ENCODE data around the gene KISS1.

KISS1 gene

GRCh38 chr1:204217648-204218000 lies 21.3 kb upstream of the KISS1 start:
- FAIRE-seq, result no peak

- no peak for FAIRE-seq
Measured at GRCh38 chr1:204216880-204217647, 20.8 kb upstream of the KISS1 start.

DNA sequence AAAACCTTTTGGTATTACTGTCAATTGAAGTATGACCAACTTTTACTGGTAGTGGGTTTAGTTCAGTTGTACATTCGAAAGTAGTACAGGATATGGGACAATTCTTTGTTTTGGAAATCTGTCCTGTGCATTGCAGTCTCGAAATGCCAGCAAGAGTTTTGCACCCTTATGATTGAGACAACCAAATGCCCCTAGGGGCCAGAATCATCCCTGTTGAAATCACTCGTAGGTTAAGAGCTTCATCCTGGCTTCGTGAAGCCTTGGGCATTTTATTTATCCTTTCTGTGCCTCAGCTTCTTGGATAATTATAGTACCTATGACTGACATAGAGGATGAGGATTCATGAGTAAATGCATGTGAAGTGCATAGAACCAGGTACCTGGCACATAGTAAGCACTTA lies 19.9 kb upstream of the KISS1 start:
- FAIRE-seq, result no peak

DNA sequence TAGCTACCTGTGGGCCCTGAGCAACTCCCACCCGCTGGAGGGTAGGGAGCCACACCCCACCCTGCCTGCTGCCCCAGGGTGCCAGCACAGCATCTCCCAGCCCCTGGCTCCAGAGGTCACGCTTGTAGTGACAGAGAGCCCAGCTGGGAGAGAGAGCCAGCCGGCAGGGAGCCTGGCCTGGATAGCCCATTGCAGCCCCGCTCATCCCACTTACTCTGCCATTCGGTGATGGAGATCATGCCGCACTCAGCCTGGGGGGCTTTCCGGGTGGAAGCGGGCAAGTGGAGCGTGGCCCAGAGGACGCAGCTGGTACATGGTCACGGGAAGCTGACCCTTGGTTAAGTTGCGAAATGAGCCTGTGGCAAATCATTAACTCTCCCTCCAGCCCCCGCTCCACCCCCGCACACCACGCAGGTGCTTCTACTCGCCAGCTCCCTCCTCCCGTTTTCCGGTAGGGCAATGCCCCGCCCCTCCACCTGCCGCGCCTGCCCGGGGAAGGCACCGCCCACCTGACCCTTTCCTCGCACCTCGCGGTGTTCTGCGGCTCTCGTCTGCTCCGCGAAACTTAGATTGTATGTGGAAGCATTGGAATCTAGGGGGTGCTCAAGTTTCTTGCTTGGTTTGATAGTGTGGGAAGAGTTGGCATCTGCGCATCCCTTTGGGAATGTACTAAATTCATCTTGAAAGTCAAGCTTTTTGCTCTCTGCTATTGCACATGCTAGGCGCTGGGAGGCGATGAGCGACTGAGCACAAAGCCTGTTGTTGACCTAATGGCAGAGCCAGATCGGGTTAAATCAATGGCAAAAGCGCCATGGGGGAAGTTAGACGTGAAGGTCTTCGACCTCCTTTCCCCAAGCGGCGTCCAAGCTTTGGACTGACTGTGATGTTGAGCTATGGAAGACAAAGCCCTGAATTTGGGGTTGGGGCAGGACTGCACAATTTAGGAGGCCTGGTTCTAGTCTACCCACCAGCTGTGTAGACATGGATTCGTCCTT lies 17.7 kb upstream of the KISS1 start, which contains the start of gene GOLT1A:
GOLT1A (minus strand) TSS at position 321 of the 995 bp plus-strand sequence; CDS start at position 239, 82 bp downstream.
- FAIRE-seq, result no peak

GRCh38 chr1:204212715-204213114 lies 16.4 kb upstream of the KISS1 start:
- FAIRE-seq, result no peak

DNA sequence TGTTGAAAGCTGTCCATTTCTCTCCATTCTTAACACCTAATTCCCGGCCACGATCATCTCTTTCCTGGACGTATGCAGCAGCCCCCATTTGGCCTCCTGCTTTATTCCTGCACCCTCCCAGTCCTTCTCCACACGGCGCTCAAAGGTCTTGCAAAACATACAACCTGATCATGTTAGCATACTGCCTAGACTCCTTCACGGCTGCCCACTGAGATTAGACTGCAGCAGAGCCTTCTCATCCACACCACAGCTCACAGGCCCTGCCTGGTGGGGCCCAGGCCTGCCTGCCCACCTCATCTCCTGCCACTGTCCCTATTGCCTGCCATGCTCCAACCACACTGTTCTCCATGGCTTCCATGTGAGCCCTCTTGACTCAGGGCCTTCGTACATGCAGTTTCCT lies 14.8 kb upstream of the KISS1 start:
- FAIRE-seq, result no peak

- no peak for FAIRE-seq
Measured at GRCh38 chr1:204207136-204207616, 10.9 kb upstream of the KISS1 start.

DNA sequence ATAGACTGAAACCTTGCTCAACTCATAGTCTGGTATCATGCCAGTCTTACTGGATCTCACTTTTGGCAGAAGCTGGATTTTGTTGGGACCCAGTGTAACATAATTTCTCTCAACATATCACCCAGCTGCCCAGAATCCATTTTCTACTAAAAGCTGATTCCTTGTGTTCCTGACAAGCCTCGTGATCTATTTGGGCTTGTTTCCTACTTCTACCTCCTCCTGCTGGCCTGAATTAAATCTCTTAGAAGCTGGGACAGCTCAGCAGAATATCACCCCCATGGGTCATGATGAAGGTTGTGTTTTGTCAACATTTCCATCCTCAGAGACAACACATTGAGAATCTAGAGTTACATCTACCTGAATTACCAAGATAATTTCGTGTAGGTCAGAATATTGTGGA lies 9.8 kb upstream of the KISS1 start:
- no peak for FAIRE-seq

DNA sequence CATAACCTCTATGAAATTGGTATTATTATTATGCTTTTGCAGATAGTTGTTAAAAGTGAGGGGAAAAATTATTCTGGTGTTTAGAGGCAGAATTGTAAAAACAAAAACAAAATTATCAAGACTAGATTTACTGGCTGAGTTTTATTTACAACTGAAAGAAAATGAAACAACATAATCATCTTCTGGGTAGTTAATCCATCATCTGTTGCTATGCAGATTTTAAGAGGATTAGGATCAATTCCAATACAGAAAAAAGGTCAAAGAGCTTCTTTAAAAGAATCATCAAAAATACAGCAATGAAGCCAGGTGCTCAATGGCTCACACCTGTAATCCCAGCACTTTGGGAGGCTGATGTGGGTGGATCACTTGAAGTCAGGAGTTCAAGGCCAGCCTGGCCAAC lies 9.2 kb upstream of the KISS1 start:
- FAIRE-seq, result no peak

GRCh38 chr1:204204944-204205343 lies 8.7 kb upstream of the KISS1 start:
- no peak for FAIRE-seq

DNA sequence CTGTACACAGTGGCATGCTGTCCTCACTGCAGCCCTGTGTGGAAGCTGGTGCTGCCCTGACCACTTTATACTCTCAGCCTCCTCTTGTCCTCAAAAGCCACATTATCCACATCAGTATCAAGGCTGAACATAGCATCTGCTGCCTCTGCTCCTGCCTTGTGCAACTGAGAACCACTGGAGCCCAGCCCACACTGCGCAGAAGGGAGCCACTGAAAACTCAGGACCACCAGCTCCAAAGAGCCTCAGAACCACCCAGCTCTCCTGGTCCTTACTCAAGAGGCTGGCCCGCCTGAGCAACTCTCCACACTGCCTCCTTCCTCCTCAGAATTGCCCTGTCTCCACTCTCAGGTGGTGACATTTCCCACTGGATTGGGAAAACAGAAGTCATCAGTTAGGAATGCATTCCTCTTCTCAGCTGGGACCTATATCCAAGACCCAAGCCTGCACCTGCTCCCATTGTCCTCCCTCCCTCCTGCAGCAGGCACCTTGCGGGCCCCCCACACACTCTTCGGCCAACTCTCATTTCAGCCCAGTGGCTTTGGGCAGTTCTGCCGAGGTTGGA lies 7.0 kb upstream of the KISS1 start:
- FAIRE-seq, result no peak

DNA sequence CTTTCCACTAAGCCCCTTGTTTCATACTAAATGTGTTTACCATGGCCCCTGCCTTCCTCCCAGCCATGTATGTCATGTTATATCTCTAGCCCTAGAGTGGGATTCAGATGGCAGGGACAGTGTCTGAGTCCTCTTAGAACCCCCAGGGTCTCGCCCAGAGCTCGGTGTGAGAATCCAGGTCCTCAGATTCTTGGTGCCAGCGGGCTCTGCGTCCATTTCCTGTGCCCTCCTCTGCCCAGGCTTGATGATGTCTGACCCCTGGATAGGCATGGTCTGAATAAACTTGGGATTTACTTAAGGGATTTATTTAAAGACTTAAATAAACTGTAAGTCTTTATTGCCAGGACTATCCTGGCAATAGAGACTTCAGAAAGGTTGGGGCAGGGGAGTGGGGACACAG lies 6.2 kb upstream of the KISS1 start:
- no peak for FAIRE-seq

- FAIRE-seq, result no peak
Measured at GRCh38 chr1:204201348-204202040, 5.2 kb upstream of the KISS1 start.

DNA sequence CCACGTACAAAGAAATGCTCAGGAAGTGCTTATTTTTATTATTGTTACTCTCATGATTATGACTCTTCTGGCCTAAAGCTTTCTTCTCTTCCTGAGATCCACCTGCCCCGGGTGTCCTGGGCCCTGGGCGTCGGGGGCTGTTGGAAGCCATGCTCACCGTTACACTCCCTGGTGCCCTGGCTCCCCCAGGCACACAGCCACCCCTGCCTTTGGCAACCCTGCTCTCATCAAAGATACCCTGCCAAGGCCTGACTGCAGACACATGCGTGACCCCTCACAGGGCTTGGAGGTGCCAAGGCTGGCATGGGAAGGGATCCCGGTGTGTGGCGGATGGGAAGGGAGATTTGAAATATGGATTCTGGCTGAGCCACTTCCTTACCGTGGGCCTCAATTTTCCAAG lies 3.3 kb upstream of the KISS1 start:
- no peak for FAIRE-seq

GRCh38 chr1:204198348-204199340 lies 2.4 kb upstream of the KISS1 start:
- no peak for FAIRE-seq

DNA sequence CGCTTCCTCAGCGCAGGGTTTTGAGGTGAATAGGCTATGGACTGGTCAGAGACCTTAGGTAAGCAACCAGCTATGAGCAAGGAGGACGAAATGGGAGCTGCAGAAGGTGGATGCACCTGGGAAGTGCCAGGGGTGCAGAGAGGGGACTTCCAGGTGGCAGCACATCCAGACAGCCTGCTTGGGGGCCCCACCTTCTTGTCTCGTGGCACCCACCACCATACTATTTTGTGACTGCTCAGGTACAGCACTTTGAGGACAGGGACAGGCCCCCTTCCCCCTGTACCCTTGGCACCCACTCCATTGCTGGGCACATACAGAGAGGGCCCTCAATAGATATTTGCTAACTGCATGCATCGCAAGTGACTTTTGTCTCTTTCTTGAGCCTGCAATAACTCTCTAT lies 777 bp upstream of the KISS1 start:
- FAIRE-seq, result no peak

GRCh38 chr1:204194771-204195170 lies 1.5 kb downstream of the KISS1 start:
- FAIRE-seq, result no peak

DNA sequence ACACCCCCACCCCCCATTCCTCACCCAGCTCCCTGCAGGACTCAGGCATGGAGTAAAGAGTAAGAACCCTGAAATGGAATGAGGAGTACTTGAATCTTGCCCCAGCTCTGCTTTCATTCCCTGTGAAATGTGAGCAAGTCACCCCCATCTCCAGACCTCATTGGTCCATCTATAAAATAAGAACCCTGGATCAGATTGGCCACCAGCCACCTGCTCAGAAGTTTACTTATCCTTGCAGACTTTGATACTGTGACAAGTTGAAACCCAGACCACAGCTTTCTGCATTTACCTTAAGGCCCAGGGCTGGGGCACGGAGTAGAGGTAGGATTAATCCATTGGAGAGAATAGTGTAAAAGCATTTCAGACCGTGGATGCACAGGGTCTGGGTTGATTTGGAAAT lies 2.2 kb downstream of the KISS1 start:
- no peak for FAIRE-seq

GRCh38 chr1:204192589-204193352 lies 3.5 kb downstream of the KISS1 start:
- no peak for FAIRE-seq

GRCh38 chr1:204192046-204192445 lies 4.2 kb downstream of the KISS1 start:
- FAIRE-seq, result no peak

DNA sequence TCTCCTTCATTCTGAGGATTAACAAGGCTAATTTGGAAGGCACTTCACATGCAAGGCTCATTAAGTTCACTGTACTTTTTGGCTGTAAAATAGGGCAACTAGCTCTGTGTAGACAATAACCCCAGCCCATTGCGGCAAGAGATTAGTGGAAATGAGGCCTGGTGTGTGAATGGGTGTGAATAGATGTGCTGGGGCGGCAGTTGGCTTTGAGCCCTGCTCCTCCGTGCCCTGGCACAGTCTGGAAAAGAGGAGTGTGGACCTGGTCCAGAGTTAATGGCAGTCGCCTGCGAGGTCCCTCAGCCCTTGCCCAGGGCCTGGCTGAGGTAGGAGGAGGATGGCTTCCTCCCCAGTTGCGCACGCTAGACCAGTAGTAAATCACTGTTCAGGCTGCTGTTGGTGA lies 4.8 kb downstream of the KISS1 start:
- no peak for FAIRE-seq
